ENCODE results near the gene MACROD2.

DNA sequence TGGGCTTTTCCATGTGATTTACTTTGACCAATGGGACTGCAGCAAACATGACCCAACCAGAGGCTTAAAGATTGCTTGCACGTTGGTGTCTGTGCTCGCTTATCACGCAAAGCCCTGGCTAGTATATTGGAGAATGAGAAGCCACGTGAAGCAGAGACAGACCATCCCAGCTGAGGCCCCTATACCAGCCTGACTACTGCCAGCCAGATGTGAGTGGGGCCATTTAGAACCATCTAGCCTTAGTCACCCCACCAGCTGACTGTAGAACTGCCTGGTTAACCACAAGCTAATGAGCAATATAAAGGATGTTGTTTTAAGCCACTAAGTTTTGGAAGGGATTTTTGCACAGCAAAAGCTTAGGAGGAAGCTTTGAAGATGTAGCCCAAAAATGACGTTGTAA, 74.5 kb downstream of the MACROD2 start:
- TF ChIP-seq, protein P1, sequence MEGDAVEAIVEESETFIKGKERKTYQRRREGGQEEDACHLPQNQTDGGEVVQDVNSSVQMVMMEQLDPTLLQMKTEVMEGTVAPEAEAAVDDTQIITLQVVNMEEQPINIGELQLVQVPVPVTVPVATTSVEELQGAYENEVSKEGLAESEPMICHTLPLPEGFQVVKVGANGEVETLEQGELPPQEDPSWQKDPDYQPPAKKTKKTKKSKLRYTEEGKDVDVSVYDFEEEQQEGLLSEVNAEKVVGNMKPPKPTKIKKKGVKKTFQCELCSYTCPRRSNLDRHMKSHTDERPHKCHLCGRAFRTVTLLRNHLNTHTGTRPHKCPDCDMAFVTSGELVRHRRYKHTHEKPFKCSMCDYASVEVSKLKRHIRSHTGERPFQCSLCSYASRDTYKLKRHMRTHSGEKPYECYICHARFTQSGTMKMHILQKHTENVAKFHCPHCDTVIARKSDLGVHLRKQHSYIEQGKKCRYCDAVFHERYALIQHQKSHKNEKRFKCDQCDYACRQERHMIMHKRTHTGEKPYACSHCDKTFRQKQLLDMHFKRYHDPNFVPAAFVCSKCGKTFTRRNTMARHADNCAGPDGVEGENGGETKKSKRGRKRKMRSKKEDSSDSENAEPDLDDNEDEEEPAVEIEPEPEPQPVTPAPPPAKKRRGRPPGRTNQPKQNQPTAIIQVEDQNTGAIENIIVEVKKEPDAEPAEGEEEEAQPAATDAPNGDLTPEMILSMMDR (conservative IDR thresholded peaks at IDR 0.05 in 1 of 2, IDR thresholded peaks at IDR 0.05 in 1 of 2; ENCODE audit: extremely low read depth in 1 of 2, insufficient read depth in 1 of 2, low read depth in 1 of 2, low read length in 2 of 2), result no peak
- no peak for TF ChIP-seq EZH2 (IDR thresholded peaks at IDR 0.05; ENCODE audit: borderline replicate concordance, low read length)

Measured in mammary epithelial cell (primary cell).